Esophagus muscularis mucosa (tissue), 4 donors: ENCODE data around the gene FITM1.

Experiments used
- CTCF ChIP-seq, 3 experiments: fragments of 200-600 bp in 2 of 3; fragments of 450-650 bp in 1 of 3; sonication (generic) in 2 of 3; IDR thresholded peaks; one replicate each; pipeline ENCODE4 v1.5.1; 2017 to 2019; ENCODE audit warnings: antibody characterized with exemption in 3 of 3, mild to moderate bottlenecking in 2 of 3, moderate library complexity in 1 of 3
- EP300 ChIP-seq: sonication (generic); formaldehyde crosslinking; IDR thresholded peaks from one replicate; pipeline ENCODE4 v1.6.1; 2017; ENCODE audit warnings: antibody characterized with exemption
- POLR2A ChIP-seq: fragments of 450-650 bp; IDR thresholded peaks from one replicate; pipeline ENCODE4 v1.6.1; 2017; ENCODE audit warnings: antibody characterized with exemption, moderate library complexity, mild to moderate bottlenecking, low read depth
- POLR2AphosphoS5 ChIP-seq, 2 donors: sonication (generic); formaldehyde crosslinking; IDR thresholded peaks; one replicate each; pipeline ENCODE4 v1.6.1; 2017; ENCODE audit warnings: antibody characterized with exemption in 2 of 2

- TF ChIP-seq POLR2AphosphoS5 (IDR thresholded peaks at IDR 0.05) (no peak), POLR2A (no peak), CTCF (IDR thresholded peaks at IDR 0.05) (no peak), EP300 (no peak)
Measured at GRCh38 chr14:24087004-24087403, 43.5 kb upstream of the FITM1 start.
